Osteocyte (in vitro differentiated cells): ENCODE measurements around the gene MUC22. TPM values are rescaled to one million over a fixed set of nuclear protein-coding genes. Genes with fewer than 3 reads are reported as not detected.
A peak's percentile ranks its signal among the peaks of the same experiment; 100 is the strongest.
"Not testable (repeated sequence)": the region's sequence is repeated elsewhere in the genome, so short reads cannot be mapped to it uniquely, and the experiment has no call there.

Source experiments
- DNase-seq: peaks from one replicate; pipeline ENCODE4 v3.0.0; 2021; ENCODE audit warnings: mixed read lengths; ENCODE audit not compliant: unreplicated experiment; ENCODE audit errors: extremely low spot score
- H3K27ac Mint-ChIP-seq: one replicate; pipeline ENCODE4 v1.8.0; 2021; ENCODE audit warnings: mild to moderate bottlenecking, mixed read lengths; ENCODE audit not compliant: unreplicated experiment
- H3K27me3 Mint-ChIP-seq: one replicate; pipeline ENCODE4 v1.8.0; 2021; ENCODE audit warnings: mixed read lengths; ENCODE audit not compliant: unreplicated experiment
- H3K36me3 Mint-ChIP-seq: one replicate; pipeline ENCODE4 v1.8.0; 2021; ENCODE audit warnings: mixed read lengths; ENCODE audit not compliant: unreplicated experiment
- H3K4me1 Mint-ChIP-seq: one replicate; pipeline ENCODE4 v1.8.0; 2021; ENCODE audit warnings: mixed read lengths; ENCODE audit not compliant: unreplicated experiment
- H3K4me3 Mint-ChIP-seq: one replicate; pipeline ENCODE4 v1.8.0; 2021; ENCODE audit warnings: mild to moderate bottlenecking, moderate library complexity, mixed read lengths; ENCODE audit not compliant: unreplicated experiment
- H3K9me3 Mint-ChIP-seq: one replicate; pipeline ENCODE4 v1.8.0; 2021; ENCODE audit warnings: mixed read lengths; ENCODE audit not compliant: unreplicated experiment
- CTCF ChIP-seq: fragments of 200-600 bp; sonication (generic); IDR thresholded peaks from 2 replicates; pipeline ENCODE4 v1.5.0; 2021; ENCODE audit warnings: antibody characterized with exemption, mild to moderate bottlenecking, moderate library complexity
- total RNA-seq: library from RNA; stranded (reverse); gene quantifications from 2 replicates; pipeline ENCODE4 v1.2.1, GENCODE V29; 2021

MUC22 gene
- total RNA-seq, 1 donor from 2014 or later = not detected

- no peak for DNase-seq
- no peak overlapping the region for H3K4me3 Mint-ChIP-seq
- peak; percentile 66 for TF ChIP-seq CTCF
These were observed 48.0 kb downstream of the MUC22 start for GRCh38 chr6:31058128-31058894.

GRCh38 chr6:31060145-31060544 is 49.9 kb downstream of the MUC22 start:
- Mint-ChIP-seq H3K4me3 (no peak overlapping the region), H3K9me3 (no peaks in the 10 kb centered on the region)
- TF ChIP-seq CTCF = no peak

More at GRCh38 chr6:31058128-31058894, 48.0 kb downstream of the MUC22 start:
- Mint-ChIP-seq H3K27ac (peak overlapping the region; percentile 35), H3K4me1 (peaks cover 25% of the 10 kb centered on the region), H3K36me3 (no peaks in the 10 kb centered on the region), H3K27me3 (peaks cover 2% of the 10 kb centered on the region), H3K9me3 (no peaks in the 10 kb centered on the region)

GRCh38 chr6:31063906-31064435 is 53.7 kb downstream of the MUC22 start:
- Mint-ChIP-seq H3K27me3 (peaks cover 5% of the 10 kb centered on the region), H3K36me3 (no peaks in the 10 kb centered on the region), H3K9me3 (no peaks in the 10 kb centered on the region), H3K4me3 (no peak overlapping the region), H3K27ac (no peak overlapping the region), H3K4me1 (peaks cover 5% of the 10 kb centered on the region)
- DNase-seq = no peak
- no peak for TF ChIP-seq CTCF

More at GRCh38 chr6:31060145-31060544, 49.9 kb downstream of the MUC22 start:
- H3K27ac Mint-ChIP-seq = no peak overlapping the region
- H3K36me3 Mint-ChIP-seq = no peaks in the 10 kb centered on the region
- peaks cover 5% of the 10 kb centered on the region for H3K27me3 Mint-ChIP-seq
- no peak for DNase-seq
- peaks cover 21% of the 10 kb centered on the region for H3K4me1 Mint-ChIP-seq

GRCh38 chr6:31065556-31065955 is 55.3 kb downstream of the MUC22 start:
- peaks cover 5% of the 10 kb centered on the region for H3K27me3 Mint-ChIP-seq
- no peak overlapping the region for H3K27ac Mint-ChIP-seq
- peaks cover 7% of the 10 kb centered on the region for H3K4me1 Mint-ChIP-seq
- H3K36me3 Mint-ChIP-seq = no peaks in the 10 kb centered on the region
- DNase-seq = no peak
- H3K9me3 Mint-ChIP-seq = no peaks in the 10 kb centered on the region
- no peak for TF ChIP-seq CTCF
- no peak overlapping the region for H3K4me3 Mint-ChIP-seq

- not testable (repeated sequence) for H3K36me3 Mint-ChIP-seq, H3K4me1 Mint-ChIP-seq, H3K4me3 Mint-ChIP-seq, H3K27me3 Mint-ChIP-seq, DNase-seq, H3K9me3 Mint-ChIP-seq, H3K27ac Mint-ChIP-seq
These were observed 56.8 kb downstream of the MUC22 start for GRCh38 chr6:31067028-31067427.

- DNase-seq, H3K4me3 Mint-ChIP-seq, H3K27ac Mint-ChIP-seq, H3K36me3 Mint-ChIP-seq, H3K27me3 Mint-ChIP-seq, H3K9me3 Mint-ChIP-seq: not testable (repeated sequence)
- H3K4me1 Mint-ChIP-seq = peaks cover 17% of the 10 kb centered on the region
These were observed 57.8 kb downstream of the MUC22 start for GRCh38 chr6:31067891-31068668.
